Measurements from ENCODE around the gene RGS3.
A peak's percentile ranks its signal among the peaks of the same experiment; 100 is the strongest.
"Not testable (repeated sequence)": the region's sequence is repeated elsewhere in the genome, so short reads cannot be mapped to it uniquely, and the experiment has no call there.

The RGS3 gene

GRCh38 chr9:113463418-113464285 is at the start of gene RGS3:
RGS3 (plus strand) TSS chr9:113463727; CDS start chr9:113463803, 76 bp downstream.
- Mint-ChIP-seq H3K36me3 (peaks cover 3% of the 10 kb centered on the region), H3K9me3 (peaks cover 2% of the 10 kb centered on the region), H3K4me1 (no peaks in the 10 kb centered on the region), H3K27ac (no peak within 1 kb of the TSS), H3K4me3 (no peak within 1 kb of the TSS), H3K27me3 (no peaks in the 10 kb centered on the region)
- ATAC-seq (ENCODE audit: low read depth) (no peak), DNase-seq (ENCODE audit: low spot score in 2 of 2) (no peak)

DNA sequence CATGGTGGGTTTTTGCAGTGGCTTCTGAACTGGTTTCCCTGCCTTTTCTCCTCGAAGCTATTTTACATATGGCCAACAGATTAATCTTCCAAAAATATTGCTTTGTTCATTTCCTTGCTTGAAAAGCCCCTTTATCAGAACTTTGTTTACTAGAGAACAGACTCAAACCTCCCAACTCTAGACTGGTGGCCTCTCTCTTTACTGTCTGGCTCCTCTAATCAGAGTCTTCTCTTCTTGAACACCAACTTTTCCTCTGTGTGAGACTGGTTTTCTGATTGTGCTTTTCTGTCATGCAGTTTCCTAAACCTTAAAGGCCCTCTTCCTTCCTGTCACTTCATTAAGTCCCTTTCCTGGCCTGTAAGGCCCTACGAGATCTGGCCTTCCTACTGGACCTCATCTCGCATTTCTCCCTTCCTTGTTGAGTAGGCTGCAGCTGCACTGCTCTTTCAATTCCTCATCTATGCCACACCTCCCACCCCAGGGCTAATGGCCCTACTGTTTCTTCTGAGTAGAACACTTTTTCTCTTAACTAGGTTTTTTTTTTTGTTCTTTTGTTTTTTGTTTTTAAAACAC is 47.3 kb upstream of the RGS3 start:
- H3K27me3 Mint-ChIP-seq: no peaks in the 10 kb centered on the region
- peak; percentile 21 to 36 for DNase-seq (ENCODE audit: low spot score in 2 of 2)
- no peak overlapping the region for H3K27ac Mint-ChIP-seq
- no peaks in the 10 kb centered on the region for H3K36me3 Mint-ChIP-seq
- H3K4me3 Mint-ChIP-seq: no peak overlapping the region
- H3K9me3 Mint-ChIP-seq: no peaks in the 10 kb centered on the region
- H3K4me1 Mint-ChIP-seq: no peaks in the 10 kb centered on the region
- peak; percentile 100 for ATAC-seq (ENCODE audit: low read depth)

GRCh38 chr9:113417370-113417769 is 46.2 kb upstream of the RGS3 start:
- no peak overlapping the region for H3K4me3 Mint-ChIP-seq
- no peak for DNase-seq (ENCODE audit: low spot score in 2 of 2)
- no peaks in the 10 kb centered on the region for H3K4me1 Mint-ChIP-seq
- no peak overlapping the region for H3K27ac Mint-ChIP-seq
- no peaks in the 10 kb centered on the region for H3K36me3 Mint-ChIP-seq
- H3K9me3 Mint-ChIP-seq: no peaks in the 10 kb centered on the region
- ATAC-seq (ENCODE audit: low read depth): no peak
- no peaks in the 10 kb centered on the region for H3K27me3 Mint-ChIP-seq

DNA sequence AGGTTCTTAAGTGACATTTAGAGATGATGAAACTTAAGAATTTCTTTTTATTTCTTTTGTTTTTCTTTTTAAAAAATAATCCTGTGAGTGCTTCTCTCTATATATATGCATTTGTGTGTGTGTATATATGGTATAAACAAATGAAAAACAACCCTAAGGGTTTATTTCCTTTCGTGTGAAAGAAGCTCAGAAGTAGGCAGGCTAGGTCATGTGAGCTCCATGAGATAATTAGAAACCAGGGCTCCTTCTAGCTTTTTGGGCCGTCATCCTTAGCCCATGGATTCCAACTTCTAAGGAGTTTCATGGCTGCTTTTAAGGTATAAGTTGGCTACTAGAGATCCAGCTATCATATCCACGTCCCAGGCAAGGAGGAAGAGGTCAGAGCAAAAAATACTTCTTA is 41.8 kb upstream of the RGS3 start:
- no peaks in the 10 kb centered on the region for H3K36me3 Mint-ChIP-seq
- DNase-seq (ENCODE audit: low spot score in 2 of 2): no peak
- H3K27ac Mint-ChIP-seq: no peak overlapping the region
- H3K27me3 Mint-ChIP-seq: peaks cover 7% of the 10 kb centered on the region
- no peaks in the 10 kb centered on the region for H3K4me1 Mint-ChIP-seq
- H3K4me3 Mint-ChIP-seq: no peak overlapping the region
- H3K9me3 Mint-ChIP-seq: no peaks in the 10 kb centered on the region
- ATAC-seq (ENCODE audit: low read depth): no peak

DNA sequence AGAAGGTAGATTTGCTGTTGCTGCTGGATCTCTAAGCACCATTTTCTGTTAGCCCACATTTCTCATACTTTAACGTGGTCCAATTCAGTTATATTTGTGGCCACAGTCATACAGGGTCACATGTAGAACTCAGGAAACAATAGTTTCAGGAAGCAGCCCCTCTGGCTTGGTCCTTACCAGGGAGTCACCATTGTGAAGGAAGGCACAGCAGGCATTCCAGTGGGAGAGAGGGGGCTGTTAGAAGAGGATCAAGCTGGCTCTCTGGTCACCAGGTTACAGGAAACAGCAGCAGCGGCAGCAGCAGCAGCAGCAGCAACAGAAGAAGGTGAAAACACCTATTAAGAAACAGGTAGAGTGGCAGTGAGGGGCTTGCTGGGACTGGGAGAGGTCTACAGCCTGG is 38.5 kb upstream of the RGS3 start:
- DNase-seq (ENCODE audit: low spot score in 2 of 2): no peak
- Mint-ChIP-seq H3K27me3 (peaks cover 7% of the 10 kb centered on the region), H3K4me1 (no peaks in the 10 kb centered on the region), H3K27ac (no peak overlapping the region), H3K9me3 (no peaks in the 10 kb centered on the region), H3K4me3 (no peak overlapping the region), H3K36me3 (no peaks in the 10 kb centered on the region)
- ATAC-seq (ENCODE audit: low read depth): no peak

GRCh38 chr9:113426701-113427100 is 36.8 kb upstream of the RGS3 start:
- H3K27me3 Mint-ChIP-seq: peaks cover 7% of the 10 kb centered on the region
- ATAC-seq (ENCODE audit: low read depth): no peak

GRCh38 chr9:113427629-113428028 is 35.9 kb upstream of the RGS3 start:
- H3K4me1 Mint-ChIP-seq: no peaks in the 10 kb centered on the region
- peaks cover 7% of the 10 kb centered on the region for H3K27me3 Mint-ChIP-seq
- H3K9me3 Mint-ChIP-seq: no peaks in the 10 kb centered on the region
- no peak overlapping the region for H3K4me3 Mint-ChIP-seq
- no peak overlapping the region for H3K27ac Mint-ChIP-seq
- no peaks in the 10 kb centered on the region for H3K36me3 Mint-ChIP-seq
- ATAC-seq (ENCODE audit: low read depth) (no peak), DNase-seq (ENCODE audit: low spot score in 2 of 2) (no peak)

More at GRCh38 chr9:113426701-113427100, 36.8 kb upstream of the RGS3 start:
- DNase-seq (ENCODE audit: low spot score in 2 of 2): no peak
- Mint-ChIP-seq H3K27ac (no peak overlapping the region), H3K4me1 (no peaks in the 10 kb centered on the region), H3K9me3 (no peaks in the 10 kb centered on the region), H3K4me3 (no peak overlapping the region), H3K36me3 (no peaks in the 10 kb centered on the region)

GRCh38 chr9:113428062-113428615 is 35.4 kb upstream of the RGS3 start:
- Mint-ChIP-seq H3K4me1 (no peaks in the 10 kb centered on the region), H3K36me3 (no peaks in the 10 kb centered on the region), H3K27ac (no peak overlapping the region), H3K9me3 (no peaks in the 10 kb centered on the region), H3K27me3 (peaks cover 7% of the 10 kb centered on the region), H3K4me3 (no peak overlapping the region)
- DNase-seq (ENCODE audit: low spot score in 2 of 2) (no peak), ATAC-seq (ENCODE audit: low read depth) (no peak)

- Mint-ChIP-seq H3K9me3 (peaks cover 2% of the 10 kb centered on the region), H3K27ac (no peak overlapping the region), H3K27me3 (peaks cover 2% of the 10 kb centered on the region), H3K4me1 (peaks cover 2% of the 10 kb centered on the region), H3K36me3 (peaks cover 4% of the 10 kb centered on the region), H3K4me3 (no peak overlapping the region)
- no peak for DNase-seq (ENCODE audit: low spot score in 2 of 2)
- no peak for ATAC-seq (ENCODE audit: low read depth)
Observed at GRCh38 chr9:113431191-113431590, 32.3 kb upstream of the RGS3 start.

GRCh38 chr9:113436728-113437515 is 26.6 kb upstream of the RGS3 start:
- H3K36me3 Mint-ChIP-seq: peaks cover 4% of the 10 kb centered on the region
- ATAC-seq (ENCODE audit: low read depth): no peak

GRCh38 chr9:113437716-113438115 is 25.8 kb upstream of the RGS3 start:
- H3K9me3 Mint-ChIP-seq; DNase-seq (ENCODE audit: low spot score in 2 of 2); ATAC-seq (ENCODE audit: low read depth); H3K36me3 Mint-ChIP-seq; H3K27me3 Mint-ChIP-seq; H3K27ac Mint-ChIP-seq; H3K4me3 Mint-ChIP-seq; H3K4me1 Mint-ChIP-seq: not testable (repeated sequence)

More at GRCh38 chr9:113436728-113437515, 26.6 kb upstream of the RGS3 start:
- Mint-ChIP-seq H3K9me3 (peaks cover 2% of the 10 kb centered on the region), H3K27ac (no peak overlapping the region), H3K27me3 (peaks cover 2% of the 10 kb centered on the region), H3K4me3 (no peak overlapping the region), H3K4me1 (peaks cover 2% of the 10 kb centered on the region)
- no peak for DNase-seq (ENCODE audit: low spot score in 2 of 2)

DNA sequence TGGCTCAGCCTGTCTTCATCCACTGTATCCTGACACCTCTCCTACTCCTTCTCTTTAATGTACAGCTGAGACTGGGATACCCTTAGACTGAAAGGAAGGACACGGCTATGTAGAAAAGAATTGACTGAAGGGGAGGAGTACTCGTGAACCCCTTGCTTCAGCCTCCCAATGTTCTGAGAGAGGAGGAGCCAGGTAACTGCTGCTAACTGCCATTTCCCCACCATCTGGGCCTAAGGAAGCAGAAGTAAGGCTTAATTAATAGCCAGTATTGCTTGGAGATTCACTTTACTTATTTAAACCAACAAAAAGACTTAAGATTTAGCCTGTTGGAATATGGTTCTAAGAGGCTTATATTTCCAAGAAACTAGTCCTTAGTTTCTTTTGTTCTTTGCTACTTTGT is 18.8 kb upstream of the RGS3 start:
- DNase-seq (ENCODE audit: low spot score in 2 of 2) (no peak), ATAC-seq (ENCODE audit: low read depth) (no peak)
- no peaks in the 10 kb centered on the region for H3K9me3 Mint-ChIP-seq
- no peaks in the 10 kb centered on the region for H3K27me3 Mint-ChIP-seq
- no peak overlapping the region for H3K27ac Mint-ChIP-seq
- H3K36me3 Mint-ChIP-seq: no peaks in the 10 kb centered on the region
- H3K4me3 Mint-ChIP-seq: no peak overlapping the region
- H3K4me1 Mint-ChIP-seq: no peaks in the 10 kb centered on the region

- Mint-ChIP-seq H3K9me3 (no peaks in the 10 kb centered on the region), H3K36me3 (no peaks in the 10 kb centered on the region), H3K4me3 (no peak overlapping the region), H3K4me1 (no peaks in the 10 kb centered on the region), H3K27ac (no peak overlapping the region), H3K27me3 (no peaks in the 10 kb centered on the region)
- DNase-seq (ENCODE audit: low spot score in 2 of 2) (peak in 1 of 2 donors; percentile 20), ATAC-seq (ENCODE audit: low read depth) (peak; percentile 42)
Observed at GRCh38 chr9:113446323-113446740, 17.2 kb upstream of the RGS3 start.

GRCh38 chr9:113449376-113449775 is 14.2 kb upstream of the RGS3 start:
- H3K4me3 Mint-ChIP-seq: no peak overlapping the region
- H3K27ac Mint-ChIP-seq: no peak overlapping the region
- DNase-seq (ENCODE audit: low spot score in 2 of 2) (no peak), ATAC-seq (ENCODE audit: low read depth) (no peak)
- H3K4me1 Mint-ChIP-seq: no peaks in the 10 kb centered on the region
- H3K9me3 Mint-ChIP-seq: no peaks in the 10 kb centered on the region
- no peaks in the 10 kb centered on the region for H3K36me3 Mint-ChIP-seq
- H3K27me3 Mint-ChIP-seq: no peaks in the 10 kb centered on the region

Measured in memory B cell (primary cell).